Left hindlimb (tissue), 1 donor: Measurements from ENCODE around the gene IQCN.

ENCODE experiments used
- DNase-seq: peaks from one replicate; pipeline ENCODE4 v3.0.0-alpha.2; 2018

IQCN gene

DNA sequence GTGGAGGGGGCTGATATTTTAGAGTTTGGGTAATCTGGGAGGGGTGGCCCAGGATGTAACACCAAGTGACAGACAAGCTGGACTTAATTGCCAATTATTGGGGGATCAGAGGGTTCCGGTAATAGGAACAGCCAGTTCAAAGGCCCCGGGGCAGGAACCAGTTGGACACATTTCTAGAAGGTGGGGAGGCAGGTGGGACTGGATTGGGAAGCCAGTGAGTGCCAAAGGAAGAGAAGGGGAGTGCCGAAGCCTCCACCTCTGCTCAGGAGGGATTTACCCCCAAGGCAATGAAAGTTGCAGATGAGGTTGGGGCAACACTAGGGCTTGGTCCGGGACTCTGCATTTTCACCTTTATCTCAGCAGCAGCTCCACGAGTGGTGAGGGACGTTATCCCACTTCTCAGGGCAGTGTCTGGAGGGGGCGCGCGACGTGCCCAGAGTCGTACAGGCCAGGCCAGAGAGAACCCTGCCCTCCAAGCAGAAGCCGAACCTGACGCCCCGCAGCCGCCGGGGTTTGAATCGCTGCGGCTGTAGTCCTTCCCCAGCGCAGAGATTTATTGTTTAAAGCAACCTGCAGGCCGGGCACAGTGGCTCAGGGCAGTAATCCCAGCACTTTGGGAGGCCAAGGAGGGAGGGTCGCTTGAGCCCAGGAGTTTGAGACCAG is 12.9 kb upstream of the IQCN start:
- DNase-seq: no peak

DNA sequence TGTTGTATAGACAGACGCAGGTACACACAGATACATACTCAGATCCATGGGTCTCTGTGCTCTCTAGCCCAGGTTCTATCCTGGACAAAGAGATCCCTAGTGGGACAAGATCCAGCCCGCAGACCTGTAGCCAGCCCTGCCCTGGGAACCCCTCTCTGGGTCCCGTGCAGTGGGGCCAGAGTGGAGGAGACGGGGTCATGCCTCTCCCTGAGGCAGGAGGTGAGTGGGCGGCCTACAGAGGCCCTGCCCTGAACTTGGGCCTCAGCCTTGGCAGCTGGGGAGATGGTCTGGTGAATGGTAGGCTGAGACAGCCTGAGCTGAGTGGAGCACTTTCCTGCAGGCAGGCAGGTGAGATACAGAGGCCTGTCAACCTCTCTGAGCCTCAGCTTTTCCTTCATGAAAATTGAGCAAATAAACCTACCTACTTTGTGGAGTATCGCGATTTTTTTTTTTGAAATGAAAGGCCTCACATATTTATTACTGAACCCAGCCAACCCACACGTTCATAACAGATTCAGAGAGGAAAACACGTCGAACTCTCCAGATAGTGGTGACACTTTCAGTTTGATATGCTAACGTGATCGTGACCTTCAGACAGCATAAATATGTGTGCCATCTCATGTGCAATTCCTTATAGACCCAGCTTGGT is 10.6 kb upstream of the IQCN start:
- no peak for DNase-seq

DNA sequence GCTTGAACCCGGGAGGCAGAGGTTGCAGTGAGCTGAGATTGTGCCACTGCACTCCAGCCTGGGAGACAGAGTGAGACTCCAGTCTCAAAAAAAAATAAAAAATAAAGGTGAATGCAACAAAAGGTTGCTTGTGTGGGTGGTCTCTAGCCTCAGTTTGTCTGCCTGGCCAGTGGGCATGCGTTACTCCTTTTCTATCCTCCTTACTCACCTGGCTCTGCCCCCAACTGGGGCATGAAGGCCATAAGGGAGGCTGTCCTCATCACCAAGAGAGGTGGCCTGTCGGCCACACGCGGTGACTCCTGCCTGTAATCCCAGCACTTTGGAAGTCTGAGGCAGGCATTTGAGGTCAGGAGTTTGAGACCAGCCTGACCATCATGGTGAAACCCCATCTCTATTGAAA is 9.1 kb upstream of the IQCN start:
- DNase-seq: no peak

DNA sequence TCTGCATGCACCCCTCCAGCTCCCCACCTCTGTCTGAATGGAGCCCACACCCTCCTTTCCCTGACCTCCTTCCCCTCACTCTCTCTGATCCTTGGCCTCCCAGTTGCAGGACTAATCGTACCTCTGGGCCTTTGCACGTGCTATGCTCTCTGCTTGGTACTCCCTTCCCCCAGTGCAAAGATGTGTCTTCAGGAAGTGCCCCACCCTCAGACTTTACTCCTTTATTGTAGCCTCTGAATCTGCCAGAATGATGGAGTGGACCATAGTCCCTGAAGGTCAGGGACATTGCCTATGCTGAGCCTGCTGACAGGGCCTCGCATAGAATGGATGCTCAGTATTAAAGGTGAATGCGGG is 8.5 kb upstream of the IQCN start:
- DNase-seq: no peak

DNA sequence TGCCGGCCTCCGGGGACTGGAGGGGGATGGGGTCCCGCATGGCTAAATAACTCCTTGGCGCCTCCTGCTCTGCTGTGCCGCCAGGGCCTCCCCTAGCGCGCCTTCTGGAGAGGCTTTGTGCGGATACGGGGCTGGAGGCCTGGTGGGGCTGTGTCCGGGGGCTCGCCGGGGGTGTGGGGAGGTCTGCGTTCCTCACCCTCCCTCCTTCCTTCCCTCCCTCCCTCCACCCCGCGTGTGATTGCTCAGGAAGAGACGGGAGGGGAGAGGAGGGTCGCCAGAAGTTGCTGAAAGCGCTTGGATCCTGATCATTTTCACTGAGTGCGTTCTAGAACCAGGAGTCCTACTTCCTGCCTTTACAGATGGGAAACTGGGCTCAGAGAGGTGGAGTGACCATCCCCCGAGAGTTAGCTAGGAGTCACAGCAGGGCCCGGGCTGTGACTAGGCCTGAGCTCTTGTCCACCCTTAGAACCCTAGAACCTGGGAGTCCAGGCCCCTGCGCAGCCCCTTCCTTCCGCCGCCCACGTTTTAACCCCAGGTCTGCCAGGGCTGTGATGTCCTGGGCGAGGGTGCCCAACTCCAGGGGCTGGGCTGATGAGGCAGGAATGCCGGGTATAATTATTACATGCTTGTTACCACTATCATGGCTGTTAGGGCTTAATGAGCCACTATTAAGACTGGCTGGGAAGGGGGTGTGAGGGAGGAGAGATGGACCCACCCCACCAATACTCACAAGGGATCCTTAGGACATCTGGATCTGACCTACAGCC is 8.0 kb upstream of the IQCN start:
- DNase-seq: no peak

DNA sequence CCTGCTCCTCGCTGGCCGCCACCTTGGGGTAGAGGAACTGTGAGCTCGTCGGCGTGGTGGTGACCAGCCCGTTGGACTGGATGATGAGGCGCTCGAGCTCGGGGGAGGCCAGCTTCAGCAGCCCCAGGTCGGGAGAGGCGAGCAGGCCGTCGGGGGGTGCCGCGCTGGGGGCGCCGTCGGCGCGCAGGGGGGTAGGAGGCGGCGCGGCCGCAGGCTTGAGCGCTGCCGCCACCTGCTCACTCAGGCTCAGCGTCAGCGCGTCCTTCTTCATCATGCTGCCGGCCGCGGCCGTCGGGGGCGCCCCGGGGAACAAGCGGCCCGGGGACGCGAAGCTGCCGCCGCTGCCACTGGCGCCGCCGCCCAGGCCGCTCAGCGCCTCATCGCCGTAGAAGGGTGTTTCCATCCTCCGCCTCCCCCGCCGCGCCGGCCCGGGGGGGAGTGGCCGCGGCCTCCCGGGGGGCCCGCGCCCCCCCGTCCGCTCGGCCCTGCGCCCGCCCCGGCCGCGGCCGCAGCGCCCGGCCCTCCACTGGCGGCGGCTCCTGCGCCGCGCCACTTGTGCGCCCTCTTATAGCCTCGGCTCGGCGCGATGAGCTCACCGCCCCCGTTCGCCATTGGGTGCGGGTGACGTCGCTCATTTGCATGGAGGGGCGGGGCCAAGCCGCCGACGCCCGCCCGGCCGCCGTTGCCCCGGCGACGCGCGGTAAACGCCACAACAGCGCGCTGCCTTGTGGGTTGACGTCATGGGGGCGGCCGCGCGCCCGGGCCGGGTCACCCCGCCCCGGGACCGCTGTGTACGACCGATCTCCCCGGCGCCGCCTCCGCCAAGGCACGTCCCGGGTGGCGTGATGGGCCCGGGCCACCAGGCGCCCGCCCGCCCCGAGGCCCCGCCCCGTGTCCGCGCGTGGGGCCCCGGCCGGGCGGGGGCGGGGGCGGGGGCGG is 7.1 kb upstream of the IQCN start, which contains the start of gene JUND:
TSS of gene JUND (minus strand) at position 541 of the 939 bp plus-strand sequence. CDS start at position 403, 138 bp downstream.
- DNase-seq: peak; percentile 99

DNA sequence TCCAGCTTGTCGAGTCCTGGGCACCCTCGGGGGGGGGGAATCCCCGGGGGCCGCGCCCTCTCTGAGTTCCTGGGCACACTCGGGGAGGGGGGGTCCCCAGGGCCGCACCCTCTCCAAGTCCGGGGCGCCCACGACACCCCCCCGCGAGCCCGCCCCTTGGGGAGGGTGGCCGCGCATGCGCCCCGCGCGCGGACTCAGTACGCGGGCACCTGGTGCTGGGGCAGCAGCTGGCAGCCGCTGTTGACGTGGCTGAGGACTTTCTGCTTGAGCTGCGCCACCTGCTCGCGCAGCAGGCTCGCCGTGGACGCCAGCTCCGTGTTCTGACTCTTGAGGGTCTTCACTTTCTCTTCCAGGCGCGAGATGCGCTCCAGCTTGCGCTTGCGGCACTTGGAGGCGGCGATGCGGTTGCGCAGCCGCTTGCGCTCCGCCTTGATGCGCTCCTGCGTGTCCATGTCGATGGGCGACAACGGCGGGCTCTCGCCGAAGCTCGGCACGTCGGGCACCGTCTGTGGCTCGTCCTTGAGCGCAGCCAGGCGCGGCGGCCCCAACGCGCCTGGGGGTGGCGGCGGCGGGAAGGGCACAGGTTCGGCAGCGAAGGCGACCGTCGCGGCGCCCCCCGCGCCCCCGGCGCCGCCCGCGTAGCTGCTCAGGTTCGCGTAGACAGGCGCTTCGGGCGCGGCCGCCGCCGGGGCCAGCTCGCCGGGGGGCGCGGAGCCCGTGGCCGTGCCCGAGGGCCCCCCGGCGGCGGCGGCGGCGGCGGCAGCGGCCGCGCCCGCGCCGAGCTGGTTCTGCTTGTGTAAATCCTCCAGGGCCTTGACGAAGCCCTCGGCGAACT is 6.2 kb upstream of the IQCN start:
- peak; percentile 88 for DNase-seq

DNA sequence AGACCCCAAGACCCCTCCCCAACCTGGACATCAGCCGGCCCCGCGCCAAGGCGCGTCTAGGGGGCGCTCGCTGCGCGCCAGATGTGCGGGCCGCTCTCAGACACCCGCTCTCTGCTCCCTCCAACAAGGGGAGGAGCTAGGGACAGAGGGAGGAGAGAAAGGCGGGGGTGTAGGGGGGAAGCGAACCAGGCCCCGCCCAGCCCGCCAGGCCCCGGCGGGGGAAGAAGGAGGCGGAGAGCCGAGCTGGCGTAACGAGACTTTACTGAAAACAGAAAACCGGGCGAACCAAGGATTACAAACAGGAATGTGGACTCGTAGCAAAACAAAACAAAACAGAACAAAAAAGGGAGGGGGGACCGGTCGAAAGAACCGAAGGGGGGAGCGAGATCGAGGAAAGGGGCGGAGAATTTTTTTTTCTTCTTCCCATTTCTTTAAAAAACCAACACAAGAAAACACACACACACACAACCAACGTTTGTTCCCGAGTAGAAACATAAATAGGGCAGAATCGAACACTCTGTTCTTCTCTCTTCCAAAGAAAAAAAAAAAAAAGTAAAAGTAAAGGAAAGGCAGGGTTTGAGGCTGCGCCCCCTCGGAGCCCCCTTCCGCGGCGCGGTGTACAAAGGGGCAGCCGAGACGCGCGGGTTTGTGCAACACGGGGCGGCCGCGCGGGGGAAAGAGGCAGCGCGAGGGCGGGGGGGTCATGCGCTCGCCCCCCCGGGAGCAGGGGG is 5.4 kb upstream of the IQCN start:
- peak; percentile 96 for DNase-seq

DNA sequence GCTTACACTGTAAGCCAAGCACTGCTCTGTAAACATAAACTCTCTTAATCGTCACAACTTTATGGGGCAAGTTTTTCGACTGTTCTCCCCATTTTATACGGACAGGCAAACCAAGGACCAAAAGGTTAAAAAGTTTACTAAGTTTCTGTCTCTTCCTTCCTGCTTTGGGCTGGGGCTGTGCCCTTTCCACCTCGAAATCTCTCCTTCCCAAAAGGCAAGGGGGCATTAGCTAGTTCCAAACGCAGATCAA is 4.9 kb upstream of the IQCN start:
- DNase-seq: no peak

DNA sequence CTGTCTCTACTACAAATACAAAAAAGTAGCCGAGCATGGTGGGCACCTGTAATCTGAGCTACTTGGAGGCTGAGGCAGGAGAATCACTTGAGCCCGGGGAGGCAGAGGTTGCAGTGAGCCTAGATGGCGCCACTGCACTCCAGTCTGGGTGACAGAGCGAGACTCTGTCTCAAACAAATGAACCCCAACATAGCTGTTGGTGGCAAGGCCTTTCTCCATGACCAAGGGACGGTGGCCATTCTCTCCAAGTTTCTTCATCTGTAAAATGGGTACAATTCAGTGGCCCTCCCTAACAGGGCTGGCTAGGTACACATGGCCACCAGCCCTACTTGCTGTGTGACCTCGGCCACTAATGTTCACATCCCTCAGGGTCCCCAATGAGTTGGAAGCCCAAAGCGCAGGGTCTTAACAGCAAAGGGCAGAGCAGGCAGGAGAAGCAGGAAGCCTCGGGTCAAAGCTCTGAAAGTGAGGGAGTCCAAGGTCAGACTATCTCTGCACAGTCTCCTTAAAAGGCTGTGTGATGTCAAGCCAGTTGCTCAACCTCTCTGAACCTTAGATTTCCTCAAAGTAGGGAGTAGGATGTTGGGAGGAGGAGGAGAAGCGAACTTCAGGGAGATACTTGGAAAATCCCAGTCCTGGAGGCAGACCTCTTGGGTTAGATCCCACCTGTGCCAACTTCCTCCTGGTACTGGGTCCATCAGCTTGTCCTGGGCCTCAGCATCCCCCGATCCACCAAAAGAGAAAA is 4.4 kb upstream of the IQCN start:
- no peak for DNase-seq

DNA sequence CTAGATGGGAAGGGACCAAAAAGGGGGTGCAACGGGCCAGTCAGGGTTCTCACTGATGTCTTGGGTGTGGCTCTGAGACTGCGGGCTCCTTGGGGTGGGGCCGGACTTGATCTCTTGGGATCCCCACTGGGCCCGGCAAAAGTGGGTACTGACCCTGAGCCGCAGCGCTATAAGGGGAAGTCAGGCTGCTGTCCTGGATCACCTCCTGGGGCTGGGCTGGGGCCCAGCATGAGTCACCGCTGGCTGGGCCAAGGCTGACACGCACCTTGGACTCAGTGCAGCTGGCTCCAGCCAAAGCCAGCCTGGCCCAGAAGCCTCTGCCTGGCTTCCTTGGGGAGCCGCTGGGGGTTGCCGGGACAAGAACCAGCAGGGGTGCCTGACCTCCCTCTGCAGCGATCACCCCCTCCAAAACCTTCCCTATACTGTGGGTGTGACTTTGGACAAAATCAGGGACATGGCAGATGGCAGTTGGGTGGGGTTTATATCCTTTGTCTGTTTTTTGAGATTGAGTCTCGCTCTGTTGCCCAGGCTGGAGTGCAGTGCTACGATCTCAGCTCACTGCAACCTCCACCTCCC is 617 bp upstream of the IQCN start:
- DNase-seq: peak; percentile 90

DNA sequence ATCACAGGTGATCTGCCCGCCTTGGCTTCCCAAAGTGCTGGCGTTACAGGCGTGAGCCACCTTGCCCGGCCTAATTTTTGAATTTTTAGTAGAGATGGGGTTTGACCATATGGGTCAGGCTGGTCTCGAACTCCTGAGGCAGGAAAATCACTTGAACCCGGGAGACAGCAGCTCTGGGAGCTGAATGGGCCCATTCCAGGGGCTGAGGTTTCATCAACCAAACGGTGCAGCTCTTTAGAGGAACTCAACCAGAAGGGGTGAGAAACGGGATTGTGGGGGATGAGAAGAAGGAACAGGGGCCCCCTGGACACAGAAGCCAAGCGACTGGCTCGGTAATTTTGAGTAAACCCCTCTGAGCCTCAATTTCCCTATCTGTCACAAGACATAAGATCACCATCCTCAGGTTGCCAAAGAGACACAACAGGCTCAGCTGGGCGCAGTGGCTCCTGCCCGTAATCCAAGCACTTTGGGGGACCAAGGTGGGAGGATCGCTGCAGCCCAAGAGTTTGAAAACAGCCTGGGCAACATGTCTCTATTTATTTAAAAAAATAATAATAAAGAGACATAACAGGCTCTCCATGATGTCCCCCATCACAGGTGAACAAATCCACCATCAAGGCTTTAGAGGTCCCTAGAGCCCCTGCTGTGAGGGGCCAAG is 562 bp downstream of the IQCN start:
- DNase-seq: no peak

DNA sequence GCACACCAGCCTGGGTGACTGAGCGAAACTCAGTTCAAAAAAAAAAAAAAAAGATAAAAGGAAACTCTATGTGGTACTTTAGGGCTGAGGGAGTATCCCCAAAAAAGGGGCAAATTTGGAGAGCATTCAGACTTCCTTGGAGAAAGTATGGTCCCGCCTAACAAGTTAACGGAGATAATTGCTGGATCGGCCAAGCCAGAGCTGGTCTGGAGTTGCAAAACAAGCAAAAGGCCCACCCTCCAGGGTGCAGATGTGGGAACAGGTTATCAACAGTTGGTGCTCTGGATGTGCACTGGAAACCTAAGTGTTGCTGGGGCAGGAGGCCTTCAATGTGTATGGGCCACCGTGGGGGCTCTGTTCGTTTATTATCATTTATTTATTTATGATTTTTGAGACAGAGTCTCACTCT is 2.8 kb downstream of the IQCN start:
- no peak for DNase-seq

DNA sequence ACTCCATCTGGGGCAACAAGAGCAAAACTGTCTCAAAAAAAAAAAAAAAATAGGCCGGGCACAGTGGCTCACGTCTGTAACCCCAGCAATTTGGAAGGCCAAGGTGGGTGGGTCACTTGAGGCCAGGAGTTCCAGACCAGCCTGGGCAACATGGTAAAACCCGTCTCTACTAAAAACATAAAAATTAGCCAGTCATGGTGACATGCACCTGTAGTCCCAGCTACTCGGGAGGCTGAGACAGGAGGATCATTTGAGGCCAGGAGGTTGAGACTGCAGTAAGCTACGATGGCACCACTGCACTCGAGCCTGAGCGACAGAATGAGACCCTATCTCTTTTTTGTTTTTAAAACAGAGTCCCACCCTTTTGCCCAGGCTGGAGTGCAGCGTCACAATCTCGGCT is 3.9 kb downstream of the IQCN start:
- no peak for DNase-seq

DNA sequence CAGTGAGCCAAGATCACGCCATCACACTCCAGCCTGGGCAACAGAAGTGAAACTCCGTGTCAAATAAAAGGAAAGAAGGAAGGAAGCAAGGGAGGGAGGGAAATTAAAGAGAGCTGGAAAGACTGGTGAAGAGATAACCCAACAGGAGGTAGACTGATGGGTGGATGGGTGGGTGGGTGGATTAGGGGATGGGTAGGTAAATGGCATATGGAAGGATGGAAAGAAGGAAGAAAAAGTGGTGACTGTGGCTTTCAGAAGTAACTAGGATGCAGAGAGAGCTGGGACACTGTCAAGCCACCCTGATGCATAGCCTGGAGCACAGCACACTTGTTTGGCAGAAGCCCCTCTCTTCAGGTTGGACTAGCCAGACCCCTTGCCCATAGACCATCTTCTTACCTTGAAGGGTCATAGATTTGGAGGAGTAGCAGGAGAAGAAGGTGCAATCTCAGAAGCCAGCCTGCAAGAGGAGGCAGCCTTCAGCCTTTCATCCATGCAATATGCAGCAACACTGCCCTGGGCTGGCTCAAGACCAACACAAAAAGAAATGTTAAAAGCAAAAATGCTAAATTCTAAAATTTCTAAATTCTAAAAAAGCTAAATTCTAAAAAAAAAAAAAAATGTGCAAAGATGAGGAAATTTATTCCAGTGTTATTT is 5.1 kb downstream of the IQCN start:
- DNase-seq: no peak

DNA sequence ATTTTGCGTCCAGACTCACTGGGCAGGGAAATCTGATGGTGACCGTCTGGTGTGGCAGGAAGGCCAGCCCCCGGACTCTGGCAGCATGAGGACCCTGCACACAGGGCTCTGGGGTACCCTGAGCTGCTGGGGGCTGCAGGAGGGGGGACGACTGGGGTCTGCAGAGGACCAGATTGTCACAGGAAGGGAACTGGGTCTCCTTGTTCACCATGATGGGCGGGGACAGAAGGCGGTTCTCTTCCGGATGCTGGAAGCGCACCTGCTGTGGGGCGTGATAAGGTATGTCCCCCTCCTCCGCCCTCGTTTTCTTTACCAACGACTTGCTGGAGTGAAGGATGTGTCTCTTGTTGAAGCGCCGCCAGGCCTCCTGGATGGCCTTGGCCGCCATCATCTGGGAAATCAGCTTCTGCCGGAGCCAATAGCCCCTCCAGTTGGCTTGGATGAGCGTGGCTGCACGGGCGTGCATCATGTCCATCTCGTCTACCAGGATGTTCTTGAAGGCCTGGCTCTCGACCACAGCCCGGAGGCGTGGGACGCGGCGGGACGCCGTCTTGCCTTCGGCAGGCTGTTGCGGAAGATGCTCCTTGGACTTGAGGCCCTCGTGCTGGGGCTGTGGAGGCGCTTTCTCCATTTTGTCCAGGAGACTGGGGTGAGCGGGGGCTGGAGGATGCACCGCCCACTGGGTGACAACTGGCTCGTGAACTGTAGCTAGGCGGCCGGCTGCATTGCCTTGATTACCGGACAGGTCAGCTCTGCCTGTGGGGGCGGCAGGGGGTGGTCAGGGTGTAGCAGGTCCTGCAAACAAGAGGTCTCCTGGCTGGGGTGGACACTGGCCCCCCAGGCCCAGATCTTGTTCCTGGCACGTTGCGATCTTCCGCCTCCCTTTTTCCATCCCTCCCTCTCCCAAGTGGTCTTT is 7.2 kb downstream of the IQCN start:
- no peak for DNase-seq

DNA sequence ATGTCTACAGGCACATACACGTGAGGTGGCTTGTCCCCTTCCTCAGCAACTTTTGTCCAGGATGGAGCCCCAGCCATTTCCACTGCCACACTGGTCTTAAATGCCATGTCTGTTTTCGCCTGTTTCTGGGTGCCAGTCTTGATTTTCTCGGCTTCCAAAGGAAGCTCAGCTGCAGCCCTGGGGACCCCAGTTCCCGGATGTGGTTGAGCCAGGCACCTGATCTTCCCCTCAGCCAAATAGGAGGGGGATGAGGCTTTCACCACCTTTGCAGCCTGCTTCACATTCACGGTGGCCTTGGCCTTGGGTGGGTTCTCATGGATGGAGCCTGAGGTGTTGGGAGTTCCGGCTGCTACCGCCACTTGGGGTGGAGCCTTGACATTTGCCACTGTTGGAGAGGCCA is 8.7 kb downstream of the IQCN start:
- DNase-seq: no peak

DNA sequence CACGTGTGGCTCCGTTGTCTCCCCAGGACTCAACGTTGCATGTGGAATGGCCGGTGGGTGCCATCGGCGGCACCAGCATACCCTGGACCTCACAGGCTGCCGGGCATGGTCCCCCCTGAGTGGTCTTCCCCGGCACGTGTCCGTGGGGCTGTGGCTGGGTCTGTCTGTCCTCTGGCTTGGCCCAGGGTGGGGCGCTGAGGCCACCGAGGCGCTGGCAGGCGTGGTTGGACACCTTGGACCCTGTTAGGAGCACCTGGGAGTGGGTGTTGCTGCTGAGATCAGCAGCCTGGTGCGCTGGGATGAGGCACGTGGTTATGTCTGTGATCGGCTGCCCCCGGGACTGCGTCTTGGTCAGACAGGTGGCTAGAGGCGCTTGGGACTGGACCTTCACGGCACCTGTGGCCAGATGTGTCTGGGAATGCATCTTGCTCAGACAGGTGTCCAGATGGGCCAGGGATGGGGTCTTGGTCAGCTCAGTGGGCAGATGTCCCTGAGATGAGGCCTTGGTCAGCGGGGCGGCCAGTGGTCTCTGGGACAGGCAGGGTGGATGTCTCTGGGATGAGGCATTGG is 9.2 kb downstream of the IQCN start:
- DNase-seq: no peak
